SK-N-SH (cell line): ENCODE measurements around the gene ADAMTS1. TPM values are rescaled to one million over a fixed set of nuclear protein-coding genes. Genes with fewer than 3 reads are reported as not detected.

Experiments used
- CTCF ChIA-PET: fragments of 300-600, 350-600 bp; formaldehyde crosslinking; extraction: SDS; loops from one replicate; lab custom pipeline; 2021; lab: Yijun Ruan, JAX
- POLR2A ChIA-PET: fragments of 350-600 bp; sonication (Branson Sonifier 250); formaldehyde crosslinking; extraction: SDS; loops from one replicate; lab custom pipeline; 2020; ENCODE audit warnings: antibody characterized with exemption, inconsistent platforms; lab: Yijun Ruan, JAX
- DNase-seq: peaks from one replicate; pipeline ENCODE4 v3.0.0; 2012
- H2AFZ ChIP-seq: fragments of 200-600 bp; sonication (generic); 2 replicates; pipeline ENCODE4 v1.8.1; 2016; ENCODE audit warnings: antibody characterized with exemption, mild to moderate bottlenecking, low read depth
- H3F3A ChIP-seq: fragments of 200-600 bp; sonication (generic); replicated peaks from 2 replicates; pipeline ENCODE3; 2016; ENCODE audit warnings: antibody characterized with exemption, mild to moderate bottlenecking; ENCODE audit not compliant: insufficient read depth
- H3K27ac ChIP-seq, 2 experiments: fragments of 200-500 bp in 1 of 2; fragments of 200-600 bp in 1 of 2; sonication (Bioruptor generic) in 1 of 2; sonication (generic), shearing (Covaris generic) in 1 of 2; 2 replicates each; pipeline versions ENCODE4 v1.5.1 to v1.6.1; 2014 to 2016; ENCODE audit warnings: low read depth in 2 of 2, inconsistent platforms in 1 of 2, low read length in 1 of 2, mild to moderate bottlenecking in 1 of 2, mixed read lengths in 1 of 2
- H3K27me3 ChIP-seq: fragments of 200-600 bp; sonication (generic), shearing (Covaris generic); 2 replicates; pipeline ENCODE4 v1.6.1; 2016; ENCODE audit warnings: mixed run types; ENCODE audit not compliant: insufficient read depth
- H3K36me3 ChIP-seq, 2 experiments: fragments of 200-500 bp in 1 of 2; fragments of 200-600 bp in 1 of 2; sonication (Bioruptor generic) in 1 of 2; sonication (generic) in 1 of 2; replicated peaks in 1 of 2; 2 replicates each; pipeline versions ENCODE3 to v1.5.1; 2014 to 2016; ENCODE audit warnings: low read length in 1 of 2, mild to moderate bottlenecking in 1 of 2; ENCODE audit not compliant: insufficient read depth in 2 of 2, control insufficient read depth in 1 of 2
- H3K4me1 ChIP-seq, 2 experiments: fragments of 200-500 bp in 1 of 2; fragments of 200-600 bp in 1 of 2; sonication (Bioruptor generic) in 1 of 2; sonication (generic), shearing (Covaris generic) in 1 of 2; 2 replicates each; pipeline versions ENCODE4 v1.5.1 to v1.6.1; 2014 to 2016; ENCODE audit warnings: low read depth in 1 of 2, low read length in 1 of 2, mixed run types in 1 of 2; ENCODE audit not compliant: insufficient read depth in 2 of 2, control insufficient read depth in 1 of 2
- H3K4me2 ChIP-seq: fragments of 200-600 bp; sonication (generic), shearing (Covaris generic); 2 replicates; pipeline ENCODE4 v1.6.1; 2017; ENCODE audit warnings: mixed run types
- H3K4me3 ChIP-seq, 2 experiments: fragments of 200-500 bp in 1 of 2; fragments of 200-600 bp in 1 of 2; sonication (Bioruptor generic) in 1 of 2; sonication (generic), shearing (Covaris generic) in 1 of 2; 2 replicates each; pipeline versions ENCODE4 v1.5.1 to v1.8.1; 2014 to 2016; ENCODE audit warnings: low read depth in 2 of 2, inconsistent platforms in 1 of 2, low read length in 1 of 2, mild to moderate bottlenecking in 1 of 2, mixed read lengths in 1 of 2, moderate library complexity in 1 of 2
- H3K79me2 ChIP-seq: fragments of 200-600 bp; sonication (generic); 2 replicates; pipeline ENCODE4 v1.8.1; 2017; ENCODE audit warnings: mild to moderate bottlenecking; ENCODE audit not compliant: insufficient read depth
- H3K9ac ChIP-seq: fragments of 200-600 bp; sonication (generic); 2 replicates; pipeline ENCODE4 v1.6.1; 2017; ENCODE audit warnings: mixed run types
- H3K9me2 ChIP-seq: fragments of 200-600 bp; sonication (generic); 2 replicates; pipeline ENCODE4 v1.6.1; 2017; ENCODE audit warnings: mixed run types
- H3K9me3 ChIP-seq: fragments of 200-600 bp; sonication (generic); 2 replicates; pipeline ENCODE4 v1.6.1; 2017; ENCODE audit warnings: mixed run types, mild to moderate bottlenecking, moderate library complexity
- H4K20me1 ChIP-seq: fragments of 200-600 bp; sonication (generic); 2 replicates; pipeline ENCODE4 v1.6.1; 2017; ENCODE audit warnings: mild to moderate bottlenecking, mixed run types; ENCODE audit not compliant: insufficient read depth
- CTCF ChIP-seq: fragments of 200-600 bp; sonication (generic); IDR thresholded peaks from 2 replicates; pipeline ENCODE4 v1.6.1; 2017; ENCODE audit warnings: antibody characterized with exemption, mild to moderate bottlenecking, moderate library complexity
- ELF1 ChIP-seq: IDR thresholded peaks from 2 replicates; pipeline ENCODE4 v1.4.0; 2012
- EP300 ChIP-seq, 2 experiments: IDR thresholded peaks; 2 replicates each; pipeline versions ENCODE4 v1.4.0 to v1.6.1; 2012; ENCODE audit warnings: borderline replicate concordance in 1 of 2, low read depth in 1 of 2, low read length in 1 of 2
- FOSL2 ChIP-seq: IDR thresholded peaks from 2 replicates; pipeline ENCODE4 v1.4.0; 2012; ENCODE audit warnings: low read depth, mild to moderate bottlenecking, moderate library complexity, borderline replicate concordance
- MXI1 ChIP-seq: IDR thresholded peaks from 2 replicates; pipeline ENCODE4 v1.6.1; 2012; ENCODE audit warnings: mild to moderate bottlenecking, low read depth, low read length, improper control_type of control experiment
- SMC3 ChIP-seq: IDR thresholded peaks from 2 replicates; pipeline ENCODE4 v1.6.1; 2012; ENCODE audit warnings: low read depth, low read length, improper control_type of control experiment
- TAF1 ChIP-seq: IDR thresholded peaks from 2 replicates; pipeline ENCODE4 v1.6.1; 2012; ENCODE audit warnings: low read depth, mild to moderate bottlenecking, low read length, moderate library complexity, borderline replicate concordance
- TCF12 ChIP-seq: IDR thresholded peaks from 2 replicates; pipeline ENCODE4 v1.4.0; 2012
- TEAD4 ChIP-seq: IDR thresholded peaks from 2 replicates; pipeline ENCODE4 v1.4.0; 2012; ENCODE audit warnings: mild to moderate bottlenecking, borderline replicate concordance; ENCODE audit not compliant: insufficient read depth
- ZBTB33 ChIP-seq: IDR thresholded peaks from 2 replicates; pipeline ENCODE4 v1.4.0; 2012; ENCODE audit warnings: low read depth, borderline replicate concordance
- WGBS: methylation state at CpG from one replicate; pipeline ENCODE4 v1.1.6; 2017; ENCODE audit warnings: low lambda C conversion rate; 5-methylcytosine and 5-hydroxymethylcytosine counted together
- polyA plus RNA-seq, 3 experiments: library from polyadenylated mRNA; depleted of rRNA; stranded (reverse); fragments of >200 nt; gene quantifications; 2 replicates each; pipeline ENCODE4 v1.2.3, GENCODE V29; 2012
- TF ChIP-seq, protein P1 (sequence below): IDR thresholded peaks from 2 replicates; pipeline ENCODE4 v1.4.0; 2012; ENCODE audit warnings: low read depth

ADAMTS1 gene
- polyA plus RNA-seq, 1 of the 3 experiments (the other 2 are of a cell fraction) = 137 TPM

GRCh38 chr21:26806801-26807295 lies 38.4 kb downstream of the ADAMTS1 start:
- POLR2A ChIA-PET = no interaction called here
- Histone ChIP-seq H3K79me2 (no peaks in the 10 kb centered on the region), H3K9me3 (no peaks in the 10 kb centered on the region), H3K4me1 (no peaks in the 10 kb centered on the region; a peak in 2 of 4 replicates), H2AFZ (no peak overlapping the region), H3K27ac (no peak overlapping the region), H3K9me2 (no peaks in the 10 kb centered on the region), H3K4me2 (no peak overlapping the region), H3K27me3 (no peaks in the 10 kb centered on the region), H3K36me3 (no peaks in the 10 kb centered on the region), H3K9ac (no peak overlapping the region), H3K4me3 (no peak overlapping the region), H4K20me1 (no peaks in the 10 kb centered on the region), H3F3A (no peaks in the 10 kb centered on the region)
- WGBS = 68% methylated on average over 5 of the region's 5 CpGs
- CTCF ChIA-PET = interaction anchor here (1.2 to 3.7 kb wide), 3 partner anchors 9 to 1939 kb away, joined by 3 to 26 read pairs (median 5); no protein-coding TSS in a partner anchor
- DNase-seq = no peak
- TF ChIP-seq ELF1 = no peak
- TF ChIP-seq, protein P1, sequence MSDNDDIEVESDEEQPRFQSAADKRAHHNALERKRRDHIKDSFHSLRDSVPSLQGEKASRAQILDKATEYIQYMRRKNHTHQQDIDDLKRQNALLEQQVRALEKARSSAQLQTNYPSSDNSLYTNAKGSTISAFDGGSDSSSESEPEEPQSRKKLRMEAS = no peak
- TF ChIP-seq FOSL2 = no peak
- no peak for TF ChIP-seq TCF12
- TF ChIP-seq EP300 (IDR thresholded peaks at IDR 0.05; ENCODE audit: borderline replicate concordance in 1 of 2, low read depth in 1 of 2, low read length in 1 of 2) = no peak
- no peak for TF ChIP-seq ZBTB33
- no peak for TF ChIP-seq TAF1
- TF ChIP-seq SMC3 = no peak
- no peak for TF ChIP-seq CTCF
- TF ChIP-seq MXI1 = no peak

- H3K4me3 ChIP-seq = no peak overlapping the region
- H3K27me3 ChIP-seq = no peaks in the 10 kb centered on the region
- ChIA-PET CTCF (interaction anchor here (0.7 to 3.7 kb wide), 4 partner anchors 11 to 1940 kb away, joined by 3 to 26 read pairs (median 4); no protein-coding TSS in a partner anchor), POLR2A (no interaction called here)
- TF ChIP-seq TCF12 (peak; percentile 22; the same call in 1 of the 2 replicates), TEAD4 (no peak)
- H3K27ac ChIP-seq = no peak overlapping the region
- H2AFZ ChIP-seq = no peak overlapping the region
- H3K79me2 ChIP-seq = no peaks in the 10 kb centered on the region
- no peaks in the 10 kb centered on the region for H3F3A ChIP-seq
- H3K9me3 ChIP-seq = no peaks in the 10 kb centered on the region
- H3K9me2 ChIP-seq = no peaks in the 10 kb centered on the region
- no peak overlapping the region for H3K4me2 ChIP-seq
- H3K4me1 ChIP-seq = peaks cover 0 to 3% of the 10 kb centered on the region in 2 experiments; a peak in 2 of 4 replicates
- H4K20me1 ChIP-seq = no peaks in the 10 kb centered on the region
- no peak for DNase-seq
- 63% methylated on average over 3 of the region's 5 CpGs for WGBS
- no peaks in the 10 kb centered on the region for H3K36me3 ChIP-seq
- H3K9ac ChIP-seq = no peak overlapping the region
Observed at GRCh38 chr21:26804895-26805609, 40.2 kb downstream of the ADAMTS1 start.
